ENCODE measurements around the gene CSF3. TPM values are rescaled to one million over a fixed set of nuclear protein-coding genes. Genes with fewer than 3 reads are reported as not detected.

Gene CSF3
- polyA plus RNA-seq, 1 donor from 2014 or later: not detected

- TF ChIP-seq CTCF (IDR thresholded peaks at IDR 0.05; ENCODE audit: poor library complexity, severe bottlenecking) (no peak), SMC3 (conservative IDR thresholded peaks at IDR 0.05; ENCODE audit: poor library complexity) (no peak), MXI1 (conservative IDR thresholded peaks at IDR 0.05; ENCODE audit: poor library complexity, severe bottlenecking) (no peak), POLR2AphosphoS5 (IDR thresholded peaks at IDR 0.05) (no peak), RAD21 (conservative IDR thresholded peaks at IDR 0.05) (no peak)
- no peaks in the 10 kb centered on the region for H3K36me3 ChIP-seq (ENCODE audit: insufficient read depth, low read length)
- no peaks in the 10 kb centered on the region for H3K9me3 ChIP-seq (ENCODE audit: low read length)
- peak overlapping the region; percentile 61 for H2AFZ ChIP-seq (ENCODE audit: low read depth, low read length)
- H3F3A ChIP-seq (ENCODE audit: insufficient read depth, low read length, poor library complexity, severe bottlenecking): no peaks in the 10 kb centered on the region
- peaks cover 20% of the 10 kb centered on the region for H3K79me2 ChIP-seq (replicated peaks; ENCODE audit: insufficient read depth, low read length)
- peak overlapping the region; percentile 97 for H3K9ac ChIP-seq (ENCODE audit: low read length)
- H3K27ac ChIP-seq (ENCODE audit: low read length): peak overlapping the region; percentile 82
- H3K4me3 ChIP-seq (ENCODE audit: low read length): peak overlapping the region; percentile 89
- H4K20me1 ChIP-seq (ENCODE audit: insufficient read depth): no peaks in the 10 kb centered on the region
- peak overlapping the region; percentile 95 for H3K4me2 ChIP-seq (ENCODE audit: low read length)
- no peaks in the 10 kb centered on the region for H3K9me2 ChIP-seq (ENCODE audit: insufficient read depth, low read length)
- H3K27me3 ChIP-seq (ENCODE audit: insufficient read depth, low read depth, low read length): no peaks in the 10 kb centered on the region
Measured at GRCh38 chr17:39981207-39981741, 34.0 kb upstream of the CSF3 start.

GRCh38 chr17:39981766-39982375 lies 33.4 kb upstream of the CSF3 start:
- Histone ChIP-seq H3K27me3 (ENCODE audit: insufficient read depth, low read depth, low read length) (no peaks in the 10 kb centered on the region), H3K4me3 (ENCODE audit: low read length) (peak overlapping the region; percentile 89), H4K20me1 (ENCODE audit: insufficient read depth) (no peaks in the 10 kb centered on the region), H3F3A (ENCODE audit: insufficient read depth, low read length, poor library complexity, severe bottlenecking) (no peaks in the 10 kb centered on the region), H2AFZ (ENCODE audit: low read depth, low read length) (no peak overlapping the region), H3K9me2 (ENCODE audit: insufficient read depth, low read length) (no peaks in the 10 kb centered on the region), H3K4me2 (ENCODE audit: low read length) (peak overlapping the region; percentile 95), H3K27ac (ENCODE audit: low read length) (no peak overlapping the region), H3K36me3 (ENCODE audit: insufficient read depth, low read length) (no peaks in the 10 kb centered on the region), H3K9me3 (ENCODE audit: low read length) (no peaks in the 10 kb centered on the region), H3K79me2 (replicated peaks; ENCODE audit: insufficient read depth, low read length) (peaks cover 20% of the 10 kb centered on the region), H3K9ac (ENCODE audit: low read length) (peak overlapping the region; percentile 97)
- TF ChIP-seq EP300 (conservative IDR thresholded peaks at IDR 0.05; ENCODE audit: poor library complexity, severe bottlenecking) (no peak), EZH2 (IDR thresholded peaks at IDR 0.05; ENCODE audit: borderline replicate concordance, insufficient read depth, low read length, poor library complexity, severe bottlenecking) (no peak), CTCF (IDR thresholded peaks at IDR 0.05; ENCODE audit: poor library complexity, severe bottlenecking) (no peak), RAD21 (conservative IDR thresholded peaks at IDR 0.05) (no peak), MXI1 (conservative IDR thresholded peaks at IDR 0.05; ENCODE audit: poor library complexity, severe bottlenecking) (no peak), POLR2AphosphoS5 (IDR thresholded peaks at IDR 0.05) (no peak), SMC3 (conservative IDR thresholded peaks at IDR 0.05; ENCODE audit: poor library complexity) (no peak)

All from neural cell (in vitro differentiated cells).